Left ventricle myocardium inferior (tissue), 1 donor: ENCODE results near the gene FDXACB1. TPM values are rescaled to one million over a fixed set of nuclear protein-coding genes. Genes with fewer than 3 reads are reported as not detected.

ENCODE experiments used
- total RNA-seq: library from RNA; stranded (reverse); fragmentation: NEBNext Ultra II Directional; extraction: Animal tissue kit (Norgen Biotek cat#: 25700); gene quantifications from one replicate; pipeline ENCODE4 v1.2.1, GENCODE V29; 2021
- donor health status: DM: no; HTN: yes; CAD: no; lungs with severe emphysema.

The FDXACB1 gene
- total RNA-seq, 1 donor from 2014 or later = 0.93 TPM

Other genes starting within 250 kb of the FDXACB1 start
- 6.5 TPM for gene PPP2R1B, start 112.8 kb downstream of the FDXACB1 start, total RNA-seq
- gene ALG9, start 7.6 kb downstream of the FDXACB1 start, total RNA-seq = 14.4 TPM
- 26.0 TPM for gene CFAP68, start 376 bp upstream of the FDXACB1 start, total RNA-seq
- 6,704 TPM for gene CRYAB, start 32.6 kb upstream of the FDXACB1 start, total RNA-seq
- 36.5 TPM for gene HSPB2, start 33.6 kb upstream of the FDXACB1 start, total RNA-seq
- 1.2 TPM for gene C11orf52, start 39.7 kb upstream of the FDXACB1 start, total RNA-seq
- gene DIXDC1, start 58.2 kb upstream of the FDXACB1 start, total RNA-seq = 20.2 TPM
- 176 TPM for gene DLAT, start 146.2 kb upstream of the FDXACB1 start, total RNA-seq
- gene PIH1D2, start 194.9 kb upstream of the FDXACB1 start, total RNA-seq = 2.2 TPM
- gene NKAPD1, start 195.1 kb upstream of the FDXACB1 start, total RNA-seq = 7.6 TPM
- 189 TPM for gene TIMM8B, start 207.6 kb upstream of the FDXACB1 start, total RNA-seq
- 290 TPM for gene SDHD, start 207.7 kb upstream of the FDXACB1 start, total RNA-seq